Neural progenitor cell (in vitro differentiated cells): Measurements from ENCODE around the gene TMEM74B. TPM values are rescaled to one million over a fixed set of nuclear protein-coding genes. Genes with fewer than 3 reads are reported as not detected.

ENCODE experiments used
- DNase-seq: peaks from one replicate; pipeline ENCODE4 v3.0.0-alpha.2; 2016; ENCODE audit warnings: low spot score
- H2AFZ ChIP-seq: fragments of 200-600 bp; sonication (generic); replicated peaks from 2 replicates; pipeline ENCODE4 v1.6.1; 2016; ENCODE audit warnings: antibody characterized with exemption
- H3F3A ChIP-seq: fragments of 200-600 bp; sonication (generic); 2 replicates; pipeline ENCODE4 v1.6.1; 2016; ENCODE audit warnings: antibody characterized with exemption, low read depth
- H3K27ac ChIP-seq: fragments of 200-600 bp; sonication (generic); 2 replicates; pipeline ENCODE4 v1.5.1; 2016; ENCODE audit warnings: mild to moderate bottlenecking
- H3K27me3 ChIP-seq: fragments of 200-600 bp; sonication (generic); 2 replicates; pipeline ENCODE4 v1.6.1; 2016; ENCODE audit warnings: mild to moderate bottlenecking, moderate library complexity
- H3K36me3 ChIP-seq: fragments of 200-600 bp; sonication (generic); 2 replicates; pipeline ENCODE4 v1.5.1; 2016
- H3K4me1 ChIP-seq: fragments of 200-600 bp; sonication (generic); 2 replicates; pipeline ENCODE4 v1.6.1; 2016; ENCODE audit warnings: mixed run types
- H3K4me2 ChIP-seq: fragments of 200-600 bp; sonication (generic); 2 replicates; pipeline ENCODE4 v1.6.1; 2016
- H3K4me3 ChIP-seq: fragments of 200-600 bp; sonication (generic); 2 replicates; pipeline ENCODE4 v1.5.1; 2016
- H3K79me2 ChIP-seq: fragments of 200-600 bp; sonication (generic); 2 replicates; pipeline ENCODE4 v1.6.1; 2016; ENCODE audit warnings: low read depth
- H3K9ac ChIP-seq: fragments of 200-600 bp; sonication (generic); 2 replicates; pipeline ENCODE4 v1.6.1; 2016
- H3K9me3 ChIP-seq: fragments of 200-600 bp; sonication (generic); 2 replicates; pipeline ENCODE4 v1.5.1; 2016; ENCODE audit warnings: low read depth
- H4K20me1 ChIP-seq: fragments of 200-600 bp; sonication (generic); 2 replicates; pipeline ENCODE4 v1.6.1; 2016; ENCODE audit warnings: low read depth
- H3K27ac Mint-ChIP-seq: 3 replicates; pipeline ENCODE4 v1.8.0; 2021; ENCODE audit warnings: mixed read lengths
- H3K27me3 Mint-ChIP-seq: 2 replicates; pipeline ENCODE4 v1.8.0; 2022; ENCODE audit warnings: low read depth, mild to moderate bottlenecking, inconsistent platforms, moderate library complexity, mixed read lengths; ENCODE audit not compliant: insufficient read depth
- H3K36me3 Mint-ChIP-seq: 3 replicates; pipeline ENCODE4 v1.8.0; 2021; ENCODE audit warnings: mixed read lengths
- H3K4me1 Mint-ChIP-seq: 3 replicates; pipeline ENCODE4 v1.8.0; 2021; ENCODE audit warnings: mixed read lengths
- H3K4me3 Mint-ChIP-seq: 3 replicates; pipeline ENCODE4 v1.8.0; 2021; ENCODE audit warnings: mild to moderate bottlenecking, moderate library complexity, mixed read lengths
- H3K9me3 Mint-ChIP-seq: 3 replicates; pipeline ENCODE4 v1.8.0; 2020; ENCODE audit warnings: mixed read lengths
- CTCF ChIP-seq: fragments of 200-600 bp; sonication (generic); IDR thresholded peaks from 2 replicates; pipeline ENCODE4 v1.5.1; 2017; ENCODE audit warnings: antibody characterized with exemption, mild to moderate bottlenecking
- EZH2 ChIP-seq: fragments of 200-600 bp; sonication (generic); IDR thresholded peaks from 2 replicates; pipeline ENCODE4 v1.6.1; 2017; ENCODE audit warnings: antibody characterized with exemption, mild to moderate bottlenecking, moderate library complexity
- EZH2phosphoT487 ChIP-seq: fragments of 200-600 bp; sonication (generic); IDR thresholded peaks from 2 replicates; pipeline ENCODE4 v1.6.1; 2017; ENCODE audit warnings: antibody characterized with exemption
- total RNA-seq: library from RNA; depleted of rRNA; stranded (reverse); fragments of >200 nt; gene quantifications from 2 replicates; pipeline ENCODE4 v1.2.3, GENCODE V29; 2015; ENCODE audit warnings: low replicate concordance

TMEM74B gene
- total RNA-seq, 1 donor from 2014 or later: 2.5 TPM

GRCh38 chr20:1209447-1210387, 24.9 kb upstream of the TMEM74B start:
- Mint-ChIP-seq H3K27me3 (peaks cover 14% of the 10 kb centered on the region), H3K4me1 (peaks cover 5% of the 10 kb centered on the region), H3K36me3 (no peaks in the 10 kb centered on the region), H3K4me3 (no peak overlapping the region), H3K27ac (no peak overlapping the region), H3K9me3 (no peaks in the 10 kb centered on the region)
- H2AFZ ChIP-seq: no peak overlapping the region
- H3K27me3 ChIP-seq: peaks cover 55% of the 10 kb centered on the region
- no peak overlapping the region for H3K27ac ChIP-seq
- TF ChIP-seq CTCF (peak; percentile 33), EZH2 (no peak)
- H3K9me3 ChIP-seq: no peaks in the 10 kb centered on the region
- H3F3A ChIP-seq: no peaks in the 10 kb centered on the region
- no peak overlapping the region for H3K9ac ChIP-seq
- H3K4me3 ChIP-seq: no peak overlapping the region
- H4K20me1 ChIP-seq: no peaks in the 10 kb centered on the region
- H3K36me3 ChIP-seq: no peaks in the 10 kb centered on the region
- H3K79me2 ChIP-seq: no peaks in the 10 kb centered on the region
- no peaks in the 10 kb centered on the region for H3K4me1 ChIP-seq
- no peak for DNase-seq
- no peak overlapping the region for H3K4me2 ChIP-seq

- Histone ChIP-seq H3K4me1 (no peaks in the 10 kb centered on the region), H4K20me1 (no peaks in the 10 kb centered on the region), H3K36me3 (no peaks in the 10 kb centered on the region), H3K9me3 (no peaks in the 10 kb centered on the region), H3K27me3 (peaks cover 38% of the 10 kb centered on the region), H3F3A (no peaks in the 10 kb centered on the region), H3K79me2 (no peaks in the 10 kb centered on the region), H3K4me3 (no peak overlapping the region), H3K27ac (no peak overlapping the region), H2AFZ (no peak overlapping the region), H3K4me2 (no peak overlapping the region), H3K9ac (no peak overlapping the region)
- peaks cover 13% of the 10 kb centered on the region for H3K27me3 Mint-ChIP-seq
- H3K36me3 Mint-ChIP-seq: no peaks in the 10 kb centered on the region
- no peak for DNase-seq
- no peak for TF ChIP-seq EZH2phosphoT487
- TF ChIP-seq EZH2: no peak
- TF ChIP-seq CTCF: no peak
- H3K27ac Mint-ChIP-seq: no peak overlapping the region
- H3K4me1 Mint-ChIP-seq: peaks cover 2% of the 10 kb centered on the region
- no peaks in the 10 kb centered on the region for H3K9me3 Mint-ChIP-seq
- H3K4me3 Mint-ChIP-seq: no peak overlapping the region
These were observed 22.6 kb upstream of the TMEM74B start for GRCh38 chr20:1207293-1207878.

- H3K27ac Mint-ChIP-seq: no peak overlapping the region
- H3K4me1 Mint-ChIP-seq: peaks cover 2% of the 10 kb centered on the region
- H3K9me3 Mint-ChIP-seq: no peaks in the 10 kb centered on the region
- H3K9me3 ChIP-seq: no peaks in the 10 kb centered on the region
- no peaks in the 10 kb centered on the region for H3K79me2 ChIP-seq
- no peak overlapping the region for H3K4me3 Mint-ChIP-seq
- no peak overlapping the region for H3K9ac ChIP-seq
- no peak overlapping the region for H3K4me2 ChIP-seq
- TF ChIP-seq EZH2 (no peak), EZH2phosphoT487 (no peak), CTCF (no peak)
- no peaks in the 10 kb centered on the region for H3K36me3 ChIP-seq
- peaks cover 29% of the 10 kb centered on the region for H3K27me3 ChIP-seq
- H3K27ac ChIP-seq: no peak overlapping the region
- H2AFZ ChIP-seq: no peak overlapping the region
- no peak for DNase-seq
- H3K4me3 ChIP-seq: no peak overlapping the region
- H3K36me3 Mint-ChIP-seq: no peaks in the 10 kb centered on the region
- H4K20me1 ChIP-seq: no peaks in the 10 kb centered on the region
- no peaks in the 10 kb centered on the region for H3F3A ChIP-seq
- H3K4me1 ChIP-seq: no peaks in the 10 kb centered on the region
- peaks cover 7% of the 10 kb centered on the region for H3K27me3 Mint-ChIP-seq
These were observed 21.8 kb upstream of the TMEM74B start for GRCh38 chr20:1206366-1207148.
